COLO668 (cell line): ENCODE measurements around the gene CXCR6.

Experiments used
- DNase-seq: peaks from one replicate; lab custom pipeline; 2025; ENCODE audit not compliant: unreplicated experiment; lab: John Stamatoyannopoulos, UW

The CXCR6 gene

GRCh38 chr3:45946875-45947274 lies 3.6 kb downstream of the CXCR6 start:
- DNase-seq: no peak

DNA sequence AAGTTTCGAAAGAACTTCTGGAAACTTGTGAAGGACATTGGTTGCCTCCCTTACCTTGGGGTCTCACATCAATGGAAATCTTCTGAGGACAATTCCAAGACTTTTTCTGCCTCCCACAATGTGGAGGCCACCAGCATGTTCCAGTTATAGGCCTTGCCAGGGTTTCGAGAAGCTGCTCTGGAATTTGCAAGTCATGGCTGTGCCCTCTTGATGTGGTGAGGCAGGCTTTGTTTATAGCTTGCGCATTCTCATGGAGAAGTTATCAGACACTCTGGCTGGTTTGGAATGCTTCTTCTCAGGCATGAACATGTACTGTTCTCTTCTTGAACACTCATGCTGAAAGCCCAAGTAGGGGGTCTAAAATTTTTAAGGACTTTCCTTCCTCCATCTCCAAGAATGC lies 4.1 kb downstream of the CXCR6 start:
- DNase-seq: no peak

- DNase-seq: no peak
Observed at GRCh38 chr3:45948311-45948781, 5.1 kb downstream of the CXCR6 start.

- DNase-seq: no peak
Observed at GRCh38 chr3:45948881-45949280, 5.6 kb downstream of the CXCR6 start.

GRCh38 chr3:45949432-45949831 lies 6.2 kb downstream of the CXCR6 start:
- no peak for DNase-seq

DNA sequence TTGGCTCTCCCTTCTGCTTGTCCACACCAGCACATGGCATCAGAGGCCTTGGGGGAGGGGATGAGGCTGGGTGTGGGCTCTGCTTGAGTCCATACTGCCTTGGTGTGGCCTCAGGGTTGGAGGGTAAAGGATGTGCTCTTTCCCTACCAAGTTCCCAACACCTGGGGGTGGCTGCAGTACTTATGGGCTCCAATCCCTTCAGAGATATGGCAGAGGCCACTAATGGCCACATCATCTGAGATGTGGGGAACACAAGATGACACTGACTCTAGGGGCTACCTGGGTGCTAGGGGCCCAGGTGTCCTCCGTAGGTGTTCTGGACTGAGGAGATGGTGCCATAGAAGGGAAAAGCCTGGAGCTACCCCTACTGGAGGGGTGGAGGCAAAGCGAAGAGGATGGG lies 6.9 kb downstream of the CXCR6 start:
- DNase-seq: no peak

GRCh38 chr3:45950686-45951600 lies 7.7 kb downstream of the CXCR6 start:
- no peak for DNase-seq

- DNase-seq: no peak
Observed at GRCh38 chr3:45951946-45952345, 8.7 kb downstream of the CXCR6 start.

GRCh38 chr3:45952456-45952855 lies 9.2 kb downstream of the CXCR6 start:
- DNase-seq: no peak

DNA sequence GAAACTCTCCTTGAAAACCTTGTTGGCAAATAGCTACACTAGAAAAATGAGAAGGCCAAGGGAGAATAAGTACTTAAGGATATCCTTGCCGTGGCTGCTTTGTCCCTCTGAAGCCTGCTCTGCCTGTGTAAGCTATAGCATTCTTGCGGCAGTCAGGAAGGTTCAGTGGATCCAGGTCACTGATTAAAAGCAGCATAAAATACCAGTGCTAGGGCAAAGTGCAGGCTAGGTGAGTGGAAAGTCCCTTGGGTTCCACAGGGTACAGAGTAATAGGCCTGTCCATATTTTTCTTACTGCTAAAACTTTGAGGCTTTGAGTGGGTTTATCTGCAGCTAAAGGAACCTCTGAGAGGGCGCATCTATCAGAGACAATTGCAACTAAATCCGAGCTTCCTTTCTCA lies 10.3 kb downstream of the CXCR6 start:
- no peak for DNase-seq

DNA sequence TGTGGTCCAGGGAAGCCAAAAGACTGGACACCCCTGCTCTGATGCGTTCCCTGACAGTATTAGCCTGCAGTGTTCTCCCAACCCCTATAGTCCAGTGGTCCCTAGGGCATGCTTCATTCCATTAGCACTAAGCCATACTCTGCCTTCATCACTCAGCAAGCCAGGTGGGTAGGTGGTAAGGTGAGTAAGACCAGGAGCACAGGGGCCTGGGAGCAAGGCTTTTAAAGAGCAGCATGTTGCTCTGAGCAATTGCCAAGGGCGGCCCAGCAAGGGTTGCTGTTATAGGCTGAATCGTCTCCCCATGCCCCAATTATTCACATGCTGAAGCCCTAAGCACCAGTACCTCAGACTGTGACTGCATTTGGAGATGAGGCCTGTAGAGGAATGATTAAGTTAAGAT lies 11.0 kb downstream of the CXCR6 start:
- no peak for DNase-seq

DNA sequence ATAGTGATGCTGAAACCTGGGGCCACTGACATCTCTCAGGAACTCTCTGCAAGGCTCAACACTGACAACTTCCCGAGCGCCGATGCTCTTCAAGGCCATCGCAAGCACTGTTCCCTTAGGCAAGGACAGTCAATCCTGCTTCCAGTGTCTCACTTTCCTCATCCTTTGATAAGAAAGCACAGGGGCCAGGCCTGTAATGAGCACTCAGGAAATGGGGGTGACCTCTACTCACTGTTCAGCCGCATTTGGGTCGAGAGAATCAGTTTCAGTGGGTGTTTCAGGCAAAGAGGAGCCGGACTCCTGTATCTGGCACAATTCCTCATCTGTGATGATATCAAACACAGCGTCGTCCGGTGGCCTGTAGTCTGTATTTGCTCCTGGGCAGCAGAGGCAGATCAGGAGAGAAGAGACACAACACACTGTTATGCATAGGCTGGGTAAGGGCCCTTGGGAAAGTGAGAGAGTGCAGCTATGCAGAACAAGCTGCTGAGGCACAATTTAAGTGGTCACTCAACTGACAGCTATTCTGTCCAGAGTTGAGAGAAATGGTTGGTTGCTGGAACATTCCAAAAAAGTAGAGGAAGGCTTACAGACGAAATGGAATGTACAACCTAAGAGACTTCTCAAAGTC lies 11.9 kb downstream of the CXCR6 start:
- DNase-seq: no peak

DNA sequence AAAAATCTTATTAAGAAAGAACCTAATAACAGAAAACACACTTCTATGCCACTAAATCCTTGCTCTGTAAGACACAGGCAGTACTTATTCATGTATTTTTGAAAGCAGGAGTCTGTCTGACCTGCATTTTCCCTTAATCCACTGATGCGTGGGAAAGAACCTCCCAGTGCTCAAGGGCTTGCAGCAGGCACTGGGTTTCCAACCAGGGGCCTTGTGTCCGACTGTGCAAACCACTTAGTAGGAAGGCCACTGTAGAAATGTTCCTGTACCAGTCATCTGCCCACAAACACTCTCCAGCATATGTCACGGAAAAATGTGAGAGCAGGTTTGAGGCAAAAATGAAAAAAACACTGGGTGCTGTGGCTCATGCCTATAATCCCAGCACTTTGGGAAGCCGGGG lies 12.4 kb downstream of the CXCR6 start:
- no peak for DNase-seq

- no peak for DNase-seq
Observed at GRCh38 chr3:45957586-45957985, 14.3 kb downstream of the CXCR6 start.

GRCh38 chr3:45958321-45958791 lies 15.1 kb downstream of the CXCR6 start:
- DNase-seq: no peak

DNA sequence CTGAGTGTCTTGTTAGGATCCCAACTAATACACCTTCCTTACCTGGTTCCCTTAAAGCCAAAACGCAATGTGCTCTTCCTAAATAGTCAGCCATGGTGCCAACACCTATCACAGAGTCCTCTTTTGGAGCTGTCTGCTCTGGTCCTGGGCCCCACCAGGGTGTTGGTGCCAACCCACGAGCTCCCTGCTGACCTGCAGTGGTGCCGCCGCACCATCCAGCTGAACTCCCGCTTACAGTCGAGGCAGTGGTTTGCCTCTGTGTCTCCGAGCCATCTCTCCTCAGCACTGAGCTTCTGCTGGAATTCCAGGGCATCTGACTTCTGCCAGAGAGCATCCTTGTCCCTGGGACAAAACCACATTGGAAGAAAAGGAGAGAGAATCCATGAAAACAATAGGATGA lies 15.9 kb downstream of the CXCR6 start:
- DNase-seq: no peak

GRCh38 chr3:45960289-45960688 lies 17.0 kb downstream of the CXCR6 start:
- DNase-seq: no peak

DNA sequence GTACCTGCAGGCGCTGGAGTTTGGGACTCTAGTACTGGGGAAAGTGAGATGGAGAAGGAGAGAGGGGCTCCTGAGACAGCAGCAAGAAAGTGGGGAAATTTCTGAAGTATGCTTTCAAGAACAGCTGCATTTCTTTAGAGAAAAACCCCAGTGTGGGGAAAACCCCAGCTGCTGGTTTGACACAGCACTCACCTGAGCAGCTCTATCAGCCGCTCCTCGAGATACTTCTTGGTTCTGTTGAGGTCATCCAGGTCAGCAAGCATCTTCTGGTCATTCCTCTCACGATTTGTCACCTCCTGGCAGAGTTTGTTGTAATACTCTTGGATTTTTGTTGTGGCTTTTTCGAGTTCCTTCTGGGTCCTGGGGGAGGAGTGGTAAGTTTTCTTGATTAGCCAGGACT lies 18.8 kb downstream of the CXCR6 start:
- DNase-seq: no peak

DNA sequence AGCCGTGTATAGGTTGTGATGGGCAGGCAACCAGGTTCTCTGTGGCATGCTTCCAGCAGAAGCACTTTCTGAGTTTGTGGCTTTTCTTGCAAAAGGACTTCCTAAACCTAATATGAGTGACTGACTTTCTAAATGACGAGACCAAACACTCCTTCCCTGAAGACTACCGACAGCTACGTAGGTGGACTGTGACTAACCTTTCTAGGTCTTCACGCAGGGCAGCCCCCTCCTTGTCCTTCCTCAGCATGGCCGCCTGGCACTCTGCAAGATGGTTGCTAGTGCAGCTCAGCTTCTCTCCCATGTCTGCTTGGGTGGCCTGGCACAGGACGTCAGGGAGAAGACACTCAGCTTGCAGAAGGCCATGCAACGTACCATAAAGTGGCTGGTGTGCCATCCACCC lies 20.9 kb downstream of the CXCR6 start:
- no peak for DNase-seq

GRCh38 chr3:45965253-45965652 lies 22.0 kb downstream of the CXCR6 start:
- no peak for DNase-seq

DNA sequence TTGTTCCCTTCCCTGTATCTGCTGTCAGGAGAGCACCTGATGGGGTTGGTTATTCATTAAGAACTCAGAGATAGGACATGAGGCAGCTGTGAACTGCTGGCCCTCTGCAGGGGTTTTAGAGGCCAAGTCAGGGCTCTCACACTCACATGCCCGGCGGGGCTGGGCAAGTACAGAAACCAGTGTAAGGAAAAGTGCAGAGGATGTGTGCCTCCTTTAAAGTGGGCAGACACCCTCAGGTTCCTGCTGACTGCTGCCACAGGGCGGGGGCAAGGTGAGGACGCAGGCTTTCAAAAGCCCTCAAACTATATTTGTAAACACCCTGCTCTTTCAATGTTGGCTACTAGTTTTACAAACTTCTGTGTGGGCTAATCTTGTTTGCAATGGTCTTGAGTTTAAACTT lies 22.4 kb downstream of the CXCR6 start:
- DNase-seq: no peak

GRCh38 chr3:45966371-45966791 lies 23.1 kb downstream of the CXCR6 start:
- DNase-seq: no peak
